Inflammatory macrophage treated with lipopolysaccharide for 1 hour (primary cell): Measurements from ENCODE around the gene DNM2.
"Not testable (repeated sequence)": the region's sequence is repeated elsewhere in the genome, so short reads cannot be mapped to it uniquely, and the experiment has no call there.

Source experiments
- DNase-seq, 2 donors: peaks; one replicate each; pipeline ENCODE4 v3.0.0-alpha.2; 2020 to 2022

DNM2 gene

GRCh38 chr19:10818301-10819123, 100.6 kb downstream of the DNM2 start:
- DNase-seq, result no peak

GRCh38 chr19:10819124-10820060, 101.5 kb downstream of the DNM2 start:
- DNase-seq, result no peak

GRCh38 chr19:10820173-10820572, 102.3 kb downstream of the DNM2 start:
- DNase-seq, result no peak

GRCh38 chr19:10823690-10824089, 105.8 kb downstream of the DNM2 start:
- no peak for DNase-seq

- peak; percentile 37 to 53 for DNase-seq
Measured at GRCh38 chr19:10826231-10826630, 108.4 kb downstream of the DNM2 start.

GRCh38 chr19:10826846-10827245, 109.0 kb downstream of the DNM2 start:
- no peak for DNase-seq

- no peak for DNase-seq
Measured at GRCh38 chr19:10828981-10829821, 111.3 kb downstream of the DNM2 start.

GRCh38 chr19:10829967-10830366, 112.1 kb downstream of the DNM2 start:
- DNase-seq, result no peak

- DNase-seq, result no peak
Measured at GRCh38 chr19:10830370-10830769, 112.5 kb downstream of the DNM2 start.

GRCh38 chr19:10830931-10831779, 113.3 kb downstream of the DNM2 start:
- no peak for DNase-seq

GRCh38 chr19:10831987-10832938, 114.4 kb downstream of the DNM2 start:
- DNase-seq, result no peak

GRCh38 chr19:10832939-10833296, 115.0 kb downstream of the DNM2 start:
- DNase-seq, result no peak

- no peak for DNase-seq
Measured at GRCh38 chr19:10835089-10835753, 117.3 kb downstream of the DNM2 start.

- peak; percentile 99 to 100 for DNase-seq
Measured at GRCh38 chr19:10835754-10836478, 118.0 kb downstream of the DNM2 start, which contains the start of gene TMED1. TMED1 (minus strand) TSS chr19:10836212; CDS start chr19:10836191, 21 bp downstream.

- peak in 1 of 2 donors; percentile 80 for DNase-seq
Measured at GRCh38 chr19:10836479-10837330, 118.8 kb downstream of the DNM2 start.

- not testable (repeated sequence) for DNase-seq
Measured at GRCh38 chr19:10837649-10838048, 119.8 kb downstream of the DNM2 start.

- DNase-seq, result no peak
Measured at GRCh38 chr19:10838377-10838776, 120.5 kb downstream of the DNM2 start.
